GM19351 (cell line): ENCODE results near the gene ESRRA.

Source experiments
- ATAC-seq: cut with Tn5 transposase; IDR thresholded peaks from one replicate; pipeline ENCODE4 v1.9.1; 2021; ENCODE audit warnings: mild to moderate bottlenecking, moderate library complexity; ENCODE audit not compliant: unreplicated experiment

The ESRRA gene

GRCh38 chr11:64291262-64291751 lies 14.0 kb upstream of the ESRRA start, which contains the start of gene KCNK4:
Gene KCNK4 (plus strand): TSS chr11:64291302. CDS start chr11:64293019, 1,717 bp downstream.
- ATAC-seq: no peak

DNA sequence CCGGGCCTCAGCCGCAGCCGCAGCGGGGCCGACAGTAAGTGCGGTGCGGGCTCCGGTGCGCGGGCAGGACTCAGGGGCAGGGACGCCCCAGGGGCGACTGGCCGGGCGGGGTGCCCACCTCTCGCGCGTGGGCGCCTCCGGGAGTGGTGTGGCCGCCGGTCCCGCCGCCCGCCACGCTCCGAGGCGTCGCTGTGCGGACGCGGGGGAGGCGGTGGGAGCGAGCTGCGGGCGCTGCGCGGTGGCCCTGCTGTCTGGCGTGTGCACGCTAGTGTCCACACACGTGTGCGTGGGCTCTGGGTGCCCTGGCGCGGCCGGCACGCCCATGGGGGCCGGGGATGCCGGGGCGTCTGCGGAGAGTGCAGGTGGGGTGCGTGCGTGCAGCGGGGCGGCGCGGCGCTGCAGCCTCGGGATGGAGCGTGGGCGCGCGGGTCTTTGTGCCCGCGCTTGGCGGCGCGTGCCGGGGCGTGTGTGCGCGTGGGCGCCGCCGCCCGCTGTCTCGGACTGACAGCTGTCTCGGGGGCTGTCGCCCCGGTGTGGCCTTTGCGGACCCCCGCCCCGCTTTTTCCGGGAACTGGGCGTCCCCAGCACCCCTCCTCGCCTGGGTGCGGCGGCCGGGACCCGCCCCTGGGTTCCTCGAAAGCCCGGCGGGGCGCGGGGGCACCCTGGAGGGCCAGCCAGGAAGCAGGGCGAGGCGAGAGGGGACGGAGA lies 13.4 kb upstream of the ESRRA start:
- no peak for ATAC-seq

DNA sequence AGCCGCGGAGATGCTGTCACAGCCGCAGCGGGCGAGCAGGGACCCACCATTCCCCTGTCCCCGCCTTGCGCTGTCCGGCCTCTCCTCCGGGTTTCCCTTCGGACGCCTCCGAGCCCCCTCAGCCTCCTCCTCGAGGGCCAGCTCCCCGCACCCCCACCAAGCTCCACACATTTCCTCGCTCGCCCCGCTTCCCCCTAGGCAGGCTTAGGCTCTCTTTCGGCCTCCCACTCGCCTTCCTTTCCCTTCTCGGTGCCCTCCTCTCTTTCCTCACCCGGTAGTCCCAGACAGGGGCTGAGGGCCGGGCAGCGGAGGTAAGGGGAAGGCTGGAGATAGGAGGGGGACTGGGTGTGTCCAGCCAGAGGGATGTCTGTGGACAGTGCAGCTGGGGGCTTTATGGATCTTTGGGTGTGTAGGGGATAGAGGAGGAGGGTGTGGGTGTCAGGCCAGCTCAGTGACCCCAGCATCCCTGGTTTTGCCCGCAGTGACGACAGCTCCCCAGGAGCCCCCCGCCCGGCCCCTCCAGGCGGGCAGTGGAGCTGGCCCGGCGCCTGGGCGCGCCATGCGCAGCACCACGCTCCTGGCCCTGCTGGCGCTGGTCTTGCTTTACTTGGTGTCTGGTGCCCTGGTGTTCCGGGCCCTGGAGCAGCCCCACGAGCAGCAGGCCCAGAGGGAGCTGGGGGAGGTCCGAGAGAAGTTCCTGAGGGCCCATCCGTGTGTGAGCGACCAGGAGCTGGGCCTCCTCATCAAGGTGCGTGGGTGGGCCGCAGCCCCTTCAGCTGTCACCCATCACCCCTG lies 12.7 kb upstream of the ESRRA start:
- ATAC-seq: no peak

GRCh38 chr11:64294774-64295173 lies 10.6 kb upstream of the ESRRA start:
- ATAC-seq: no peak

DNA sequence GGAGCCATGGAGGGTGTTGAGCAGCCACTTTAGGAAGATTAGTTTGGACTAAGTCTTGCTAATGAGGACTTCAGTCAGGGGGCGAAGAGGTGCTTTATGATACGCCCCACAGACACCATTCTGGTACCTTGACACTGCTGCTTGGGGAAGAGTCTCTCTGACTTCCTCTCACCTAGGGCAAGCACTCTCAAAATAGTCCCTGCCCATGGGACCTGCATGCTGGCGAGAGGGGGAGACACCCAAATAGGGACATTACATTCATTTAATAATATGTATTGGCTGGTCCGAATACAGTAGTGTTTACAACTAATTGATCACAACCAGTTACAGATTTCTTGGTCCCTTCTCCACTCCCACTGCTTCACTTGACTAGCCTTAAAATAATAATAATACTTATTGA lies 9.6 kb upstream of the ESRRA start:
- ATAC-seq: no peak

- ATAC-seq: no peak
Observed at GRCh38 chr11:64296236-64296635, 9.1 kb upstream of the ESRRA start.

DNA sequence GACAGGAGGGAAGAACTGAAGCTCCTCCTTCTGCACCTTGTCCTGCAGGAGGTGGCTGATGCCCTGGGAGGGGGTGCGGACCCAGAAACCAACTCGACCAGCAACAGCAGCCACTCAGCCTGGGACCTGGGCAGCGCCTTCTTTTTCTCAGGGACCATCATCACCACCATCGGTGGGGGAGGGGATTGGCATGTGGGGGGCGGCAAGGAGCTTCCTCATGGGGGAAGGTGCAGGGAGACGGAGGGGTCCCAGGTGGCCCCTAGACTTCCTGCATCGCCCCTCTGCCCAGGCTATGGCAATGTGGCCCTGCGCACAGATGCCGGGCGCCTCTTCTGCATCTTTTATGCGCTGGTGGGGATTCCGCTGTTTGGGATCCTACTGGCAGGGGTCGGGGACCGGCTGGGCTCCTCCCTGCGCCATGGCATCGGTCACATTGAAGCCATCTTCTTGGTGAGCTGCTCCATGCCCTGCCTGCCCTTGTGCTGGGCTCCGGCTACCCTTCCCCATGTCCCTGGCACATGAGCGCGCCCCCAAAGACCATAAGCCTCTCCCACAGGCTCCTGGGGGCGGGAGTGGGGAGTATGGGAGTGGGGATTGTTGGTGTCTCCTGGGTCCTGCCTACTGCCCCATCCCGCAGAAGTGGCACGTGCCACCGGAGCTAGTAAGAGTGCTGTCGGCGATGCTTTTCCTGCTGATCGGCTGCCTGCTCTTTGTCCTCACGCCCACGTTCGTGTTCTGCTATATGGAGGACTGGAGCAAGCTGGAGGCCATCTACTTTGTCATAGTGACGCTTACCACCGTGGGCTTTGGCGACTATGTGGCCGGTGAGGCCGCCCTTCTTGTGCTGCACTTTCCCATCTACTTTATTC lies 8.3 kb upstream of the ESRRA start:
- no peak for ATAC-seq

GRCh38 chr11:64297699-64298358 lies 7.5 kb upstream of the ESRRA start:
- no peak for ATAC-seq

DNA sequence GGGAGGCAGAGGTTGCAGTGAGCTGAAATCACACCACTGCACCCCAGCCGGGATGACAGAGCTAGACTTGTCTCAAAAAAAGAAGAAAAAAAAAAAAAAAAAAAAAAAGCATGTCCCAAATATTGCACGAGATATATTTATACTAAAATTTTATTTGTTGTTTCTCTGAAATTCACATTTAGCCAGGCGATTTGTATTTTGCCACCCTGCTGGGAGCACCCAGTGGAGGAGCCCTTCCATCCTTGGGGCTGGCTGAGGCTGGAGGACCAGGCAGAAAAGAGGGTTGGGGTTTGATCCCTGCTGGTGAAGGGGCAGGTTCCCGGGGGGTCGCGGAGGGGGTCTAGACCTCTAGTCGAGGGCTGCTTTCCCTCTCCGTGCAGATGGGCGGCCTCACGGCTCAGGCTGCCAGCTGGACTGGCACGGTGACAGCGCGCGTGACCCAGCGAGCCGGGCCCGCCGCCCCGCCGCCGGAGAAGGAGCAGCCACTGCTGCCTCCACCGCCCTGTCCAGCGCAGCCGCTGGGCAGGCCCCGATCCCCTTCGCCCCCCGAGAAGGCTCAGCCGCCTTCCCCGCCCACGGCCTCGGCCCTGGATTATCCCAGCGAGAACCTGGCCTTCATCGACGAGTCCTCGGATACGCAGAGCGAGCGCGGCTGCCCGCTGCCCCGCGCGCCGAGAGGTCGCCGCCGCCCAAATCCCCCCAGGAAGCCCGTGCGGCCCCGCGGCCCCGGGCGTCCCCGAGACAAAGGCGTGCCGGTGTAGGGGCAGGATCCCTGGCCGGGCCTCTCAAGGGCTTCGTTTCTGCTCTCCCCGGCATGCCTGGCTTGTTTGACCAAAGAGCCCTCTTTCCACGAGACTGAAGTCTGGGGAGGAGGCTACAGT lies 6.1 kb upstream of the ESRRA start:
- no peak for ATAC-seq

- no peak for ATAC-seq
Observed at GRCh38 chr11:64299847-64300648, 5.3 kb upstream of the ESRRA start, which contains the start of gene CATSPERZ. Gene CATSPERZ (plus strand): TSS chr11:64300358. CDS start chr11:64300411, 53 bp downstream.

- ATAC-seq: no peak
Observed at GRCh38 chr11:64303109-64304031, 2.0 kb upstream of the ESRRA start.

DNA sequence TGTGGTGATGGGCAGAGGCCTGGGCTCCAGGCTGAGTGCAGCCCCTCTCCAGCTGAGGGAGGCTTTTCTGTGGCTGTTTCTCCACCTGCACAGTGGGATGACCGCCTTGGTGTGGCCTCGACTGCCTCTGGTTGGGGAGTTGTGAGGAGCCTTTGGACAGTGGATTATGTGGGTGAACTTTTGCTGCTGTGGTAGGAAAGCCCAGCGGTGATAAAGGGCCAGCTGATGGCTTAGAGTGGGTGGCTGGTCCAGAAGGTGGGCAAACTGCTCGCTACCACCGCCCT lies 1.4 kb upstream of the ESRRA start:
- ATAC-seq: no peak

GRCh38 chr11:64304316-64305072 lies 830 bp upstream of the ESRRA start:
- ATAC-seq: peak; percentile 42

DNA sequence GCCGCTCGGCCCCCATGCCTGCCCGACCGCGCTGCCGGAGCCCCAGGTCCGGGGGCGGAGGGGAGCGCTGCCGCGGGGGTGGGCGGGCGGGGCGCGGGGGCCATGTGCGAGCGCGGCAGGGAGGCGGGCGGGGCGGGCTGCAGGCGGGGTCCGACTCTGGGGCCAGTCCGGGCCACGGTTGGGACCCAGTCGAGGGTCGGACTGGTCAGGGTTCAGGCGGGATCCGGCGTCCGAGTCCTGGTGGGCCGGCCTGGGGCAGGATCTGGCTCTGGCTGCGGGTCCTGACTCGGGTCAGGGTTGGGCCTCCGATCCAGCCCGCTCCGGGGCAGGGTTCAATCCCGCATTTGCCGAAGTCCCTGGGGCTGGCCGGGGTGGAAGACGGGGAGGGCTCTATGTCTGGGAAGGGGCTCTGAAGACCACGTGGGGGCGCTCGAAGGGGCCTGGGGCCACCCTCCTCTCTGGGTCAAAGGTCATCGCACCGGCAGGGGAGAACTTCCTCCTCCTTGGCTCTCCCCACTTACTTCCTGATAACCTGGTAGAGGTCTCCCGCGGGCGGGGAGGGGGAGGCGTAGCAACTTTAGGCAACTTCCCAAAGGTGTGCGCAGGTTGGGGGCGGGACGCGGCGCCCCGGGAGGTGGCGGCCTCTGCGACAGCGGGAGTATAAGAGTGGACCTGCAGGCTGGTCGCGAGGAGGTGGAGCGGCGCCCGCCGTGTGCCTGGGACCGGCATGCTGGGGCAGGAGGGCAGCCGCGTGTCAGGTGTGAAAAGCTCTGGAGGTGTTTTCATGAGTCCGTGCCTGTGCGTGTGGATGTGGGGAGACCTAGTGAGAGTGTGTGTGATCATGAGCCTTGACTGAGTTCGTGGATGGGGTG lies 603 bp downstream of the ESRRA start:
- ATAC-seq: peak; percentile 26

DNA sequence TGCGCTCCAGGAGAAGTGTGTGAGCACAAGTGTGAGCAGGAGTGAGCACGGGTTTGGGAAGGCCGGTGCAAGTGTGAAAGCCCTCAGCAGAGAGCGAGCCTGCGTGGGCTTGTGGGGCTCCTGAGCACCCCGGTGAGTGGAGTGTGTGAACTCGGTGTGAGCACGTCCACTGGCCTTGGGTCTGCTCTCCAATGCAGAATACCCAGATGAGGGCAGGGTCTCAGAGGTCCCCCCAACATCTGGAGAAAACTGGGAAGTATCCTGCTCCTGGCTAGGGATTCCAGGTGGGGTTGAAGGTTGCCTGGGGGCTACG lies 1.2 kb downstream of the ESRRA start:
- no peak for ATAC-seq

DNA sequence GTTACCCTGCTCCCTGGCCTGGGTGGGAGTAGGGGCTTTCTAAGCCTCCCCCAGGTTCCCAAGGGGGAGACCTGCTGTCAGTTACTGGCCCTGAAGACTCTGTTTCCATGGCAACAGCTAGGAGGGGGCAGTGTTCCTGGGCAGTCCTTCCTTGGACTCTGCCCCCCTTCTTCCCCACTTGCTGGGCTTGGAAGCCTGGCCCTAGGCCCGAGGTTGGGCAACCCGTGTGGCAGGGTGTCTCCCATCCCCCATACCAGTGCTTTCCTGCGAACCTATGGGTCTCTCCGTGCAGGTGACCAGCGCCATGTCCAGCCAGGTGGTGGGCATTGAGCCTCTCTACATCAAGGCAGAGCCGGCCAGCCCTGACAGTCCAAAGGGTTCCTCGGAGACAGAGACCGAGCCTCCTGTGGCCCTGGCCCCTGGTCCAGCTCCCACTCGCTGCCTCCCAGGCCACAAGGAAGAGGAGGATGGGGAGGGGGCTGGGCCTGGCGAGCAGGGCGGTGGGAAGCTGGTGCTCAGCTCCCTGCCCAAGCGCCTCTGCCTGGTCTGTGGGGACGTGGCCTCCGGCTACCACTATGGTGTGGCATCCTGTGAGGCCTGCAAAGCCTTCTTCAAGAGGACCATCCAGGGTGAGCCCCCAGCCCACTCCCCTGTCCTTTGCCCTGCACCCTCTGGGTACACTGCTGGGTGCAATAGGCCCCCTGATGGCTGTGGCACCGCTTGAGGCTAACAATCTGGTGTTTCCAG lies 1.7 kb downstream of the ESRRA start:
- no peak for ATAC-seq
